Measurements from ENCODE around the gene CPO.

DNA sequence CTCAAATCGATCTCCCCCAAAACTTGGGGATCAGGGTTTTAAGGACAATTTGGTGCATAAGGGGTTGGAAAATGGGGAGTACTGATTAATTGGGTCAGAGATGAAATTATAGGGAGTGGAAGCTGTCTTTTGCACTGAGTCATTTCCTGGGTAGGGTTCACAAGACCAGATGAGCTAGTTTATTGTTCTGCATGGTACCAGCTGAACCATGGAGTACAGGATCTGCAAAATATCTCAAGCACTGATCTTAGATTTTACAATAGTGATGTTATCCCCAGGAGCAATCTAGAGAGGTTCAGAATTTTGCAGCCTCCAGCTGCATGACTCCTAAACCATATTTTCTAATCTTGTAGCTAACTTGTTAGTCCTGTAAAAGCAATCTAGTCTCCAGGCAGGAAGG lies 73.1 kb downstream of the CPO start:
- TF ChIP-seq, protein P1, sequence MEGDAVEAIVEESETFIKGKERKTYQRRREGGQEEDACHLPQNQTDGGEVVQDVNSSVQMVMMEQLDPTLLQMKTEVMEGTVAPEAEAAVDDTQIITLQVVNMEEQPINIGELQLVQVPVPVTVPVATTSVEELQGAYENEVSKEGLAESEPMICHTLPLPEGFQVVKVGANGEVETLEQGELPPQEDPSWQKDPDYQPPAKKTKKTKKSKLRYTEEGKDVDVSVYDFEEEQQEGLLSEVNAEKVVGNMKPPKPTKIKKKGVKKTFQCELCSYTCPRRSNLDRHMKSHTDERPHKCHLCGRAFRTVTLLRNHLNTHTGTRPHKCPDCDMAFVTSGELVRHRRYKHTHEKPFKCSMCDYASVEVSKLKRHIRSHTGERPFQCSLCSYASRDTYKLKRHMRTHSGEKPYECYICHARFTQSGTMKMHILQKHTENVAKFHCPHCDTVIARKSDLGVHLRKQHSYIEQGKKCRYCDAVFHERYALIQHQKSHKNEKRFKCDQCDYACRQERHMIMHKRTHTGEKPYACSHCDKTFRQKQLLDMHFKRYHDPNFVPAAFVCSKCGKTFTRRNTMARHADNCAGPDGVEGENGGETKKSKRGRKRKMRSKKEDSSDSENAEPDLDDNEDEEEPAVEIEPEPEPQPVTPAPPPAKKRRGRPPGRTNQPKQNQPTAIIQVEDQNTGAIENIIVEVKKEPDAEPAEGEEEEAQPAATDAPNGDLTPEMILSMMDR (IDR thresholded peaks at IDR 0.05; ENCODE audit: poor library complexity) = no peak
- TF ChIP-seq EZH2phosphoT487 (IDR thresholded peaks at IDR 0.05; ENCODE audit: low read depth, severe bottlenecking, unreplicated experiment) (no peak), EZH2 (IDR thresholded peaks at IDR 0.05; ENCODE audit: borderline replicate concordance) (no peak)
